ENCODE results near the gene SH2D5. TPM values are rescaled to one million over a fixed set of nuclear protein-coding genes. Genes with fewer than 3 reads are reported as not detected.
A peak's percentile ranks its signal among the peaks of the same experiment; 100 is the strongest.

SH2D5 gene
- total RNA-seq, 1 donor from 2014 or later, result 5.9 TPM

- Histone ChIP-seq H3K4me2 (ENCODE audit: low read length) (no peak overlapping the region), H3K27me3 (ENCODE audit: insufficient read depth, low read length) (no peaks in the 10 kb centered on the region), H4K20me1 (ENCODE audit: insufficient read depth, low read length) (no peaks in the 10 kb centered on the region), H3K27ac (ENCODE audit: low read depth, low read length) (no peak overlapping the region), H3K9me3 (ENCODE audit: insufficient read depth, low read depth, low read length) (no peaks in the 10 kb centered on the region), H3K36me3 (ENCODE audit: insufficient read depth, low read length) (no peaks in the 10 kb centered on the region), H2AFZ (ENCODE audit: low read depth, low read length) (no peak overlapping the region), H3K4me1 (ENCODE audit: insufficient read depth, low read length) (no peaks in the 10 kb centered on the region), H3K9ac (ENCODE audit: low read length) (no peak overlapping the region), H3K4me3 (ENCODE audit: insufficient read depth, low read depth, low read length) (no peak overlapping the region), H3K79me2 (ENCODE audit: insufficient read depth, low read length) (no peaks in the 10 kb centered on the region)
- TF ChIP-seq EZH2 (IDR thresholded peaks at IDR 0.05; ENCODE audit: insufficient read depth, low read length), result no peak
- TF ChIP-seq CTCF (IDR thresholded peaks at IDR 0.05; ENCODE audit: insufficient read depth, low read depth, low read length), result no peak
- H3K4me3 Mint-ChIP-seq (ENCODE audit: unreplicated experiment), result no peak overlapping the region
- H3K36me3 Mint-ChIP-seq (ENCODE audit: low read depth, unreplicated experiment), result peaks cover 2% of the 10 kb centered on the region
- peaks cover 2% of the 10 kb centered on the region for H3K9me3 Mint-ChIP-seq (ENCODE audit: unreplicated experiment)
- no peaks in the 10 kb centered on the region for H3K4me1 Mint-ChIP-seq (ENCODE audit: low read depth, unreplicated experiment)
- FAIRE-seq (no peak), DNase-seq (ENCODE audit: low read depth) (no peak)
- H3K27me3 Mint-ChIP-seq (ENCODE audit: low read depth, unreplicated experiment), result peaks cover 9% of the 10 kb centered on the region
- no peak overlapping the region for H3K27ac Mint-ChIP-seq (ENCODE audit: unreplicated experiment)
Observed at GRCh38 chr1:20685741-20686140, 46.8 kb downstream of the SH2D5 start.

DNA sequence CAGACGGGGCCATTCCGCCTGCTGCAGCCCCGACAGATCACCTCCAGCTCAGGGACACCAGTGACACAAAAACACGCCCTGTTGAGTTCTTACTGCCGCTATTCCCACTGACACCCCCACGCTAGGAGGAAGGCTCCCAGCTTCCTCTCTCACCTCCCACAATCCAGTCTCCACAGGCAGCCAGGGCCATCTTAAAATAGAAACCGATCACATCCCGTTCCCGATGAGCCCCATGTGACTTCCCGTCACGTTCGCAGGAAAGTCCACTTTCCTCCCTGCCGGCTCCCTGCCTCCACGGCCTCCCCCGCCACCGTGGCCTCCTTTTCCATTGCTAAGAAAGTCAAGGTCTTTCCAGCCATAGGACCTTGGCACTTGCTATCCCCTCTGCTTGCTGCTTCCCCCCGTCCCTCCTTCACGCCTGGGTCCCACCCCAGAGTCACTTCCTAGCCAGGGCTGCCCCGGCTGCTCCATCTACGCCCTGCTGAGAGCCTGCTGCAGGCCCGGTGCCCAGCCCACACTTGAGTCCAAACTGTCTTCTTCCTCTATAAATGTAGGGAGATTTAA, 47.3 kb downstream of the SH2D5 start:
- Histone ChIP-seq H3K9me3 (ENCODE audit: insufficient read depth, low read depth, low read length) (no peaks in the 10 kb centered on the region), H3K4me2 (ENCODE audit: low read length) (no peak overlapping the region), H4K20me1 (ENCODE audit: insufficient read depth, low read length) (no peaks in the 10 kb centered on the region), H3K27ac (ENCODE audit: low read depth, low read length) (no peak overlapping the region), H3K36me3 (ENCODE audit: insufficient read depth, low read length) (no peaks in the 10 kb centered on the region), H3K79me2 (ENCODE audit: insufficient read depth, low read length) (no peaks in the 10 kb centered on the region), H2AFZ (ENCODE audit: low read depth, low read length) (peak overlapping the region; percentile 34), H3K4me1 (ENCODE audit: insufficient read depth, low read length) (no peaks in the 10 kb centered on the region), H3K27me3 (ENCODE audit: insufficient read depth, low read length) (no peaks in the 10 kb centered on the region), H3K9ac (ENCODE audit: low read length) (no peak overlapping the region), H3K4me3 (ENCODE audit: insufficient read depth, low read depth, low read length) (no peak overlapping the region)
- no peak overlapping the region for H3K27ac Mint-ChIP-seq (ENCODE audit: unreplicated experiment)
- TF ChIP-seq CTCF (IDR thresholded peaks at IDR 0.05; ENCODE audit: insufficient read depth, low read depth, low read length), result no peak
- no peak for TF ChIP-seq EZH2 (IDR thresholded peaks at IDR 0.05; ENCODE audit: insufficient read depth, low read length)
- no peak overlapping the region for H3K4me3 Mint-ChIP-seq (ENCODE audit: unreplicated experiment)
- H3K27me3 Mint-ChIP-seq (ENCODE audit: low read depth, unreplicated experiment), result peaks cover 9% of the 10 kb centered on the region
- H3K36me3 Mint-ChIP-seq (ENCODE audit: low read depth, unreplicated experiment), result peaks cover 2% of the 10 kb centered on the region
- DNase-seq (ENCODE audit: low read depth) (no peak), FAIRE-seq (no peak)
- peaks cover 2% of the 10 kb centered on the region for H3K9me3 Mint-ChIP-seq (ENCODE audit: unreplicated experiment)
- no peaks in the 10 kb centered on the region for H3K4me1 Mint-ChIP-seq (ENCODE audit: low read depth, unreplicated experiment)

DNA sequence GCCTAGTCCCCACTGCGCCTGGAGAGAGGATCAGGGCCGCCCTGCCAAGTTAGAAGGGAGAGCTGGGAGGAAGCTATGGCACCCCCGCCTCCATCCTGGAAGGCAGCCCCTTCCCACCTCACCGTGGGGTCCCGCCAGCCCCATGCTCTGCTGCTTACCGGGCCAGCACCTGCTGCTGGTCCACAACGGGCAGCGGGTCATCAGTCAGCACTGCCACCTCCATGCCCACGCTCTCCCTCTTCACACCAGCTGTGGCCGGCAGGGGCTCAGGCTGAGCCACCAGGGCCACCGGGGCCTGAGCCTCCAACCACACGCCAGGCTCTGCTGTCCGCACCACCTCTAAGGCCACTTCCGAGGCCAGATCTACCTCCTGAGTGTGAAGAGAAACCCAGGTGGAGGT, 47.9 kb downstream of the SH2D5 start:
- H3K9ac ChIP-seq (ENCODE audit: low read length), result no peak overlapping the region
- no peaks in the 10 kb centered on the region for H3K36me3 ChIP-seq (ENCODE audit: insufficient read depth, low read length)
- no peaks in the 10 kb centered on the region for H3K27me3 ChIP-seq (ENCODE audit: insufficient read depth, low read length)
- H3K36me3 Mint-ChIP-seq (ENCODE audit: low read depth, unreplicated experiment), result peaks cover 2% of the 10 kb centered on the region
- no peaks in the 10 kb centered on the region for H3K4me1 ChIP-seq (ENCODE audit: insufficient read depth, low read length)
- no peak overlapping the region for H3K4me3 Mint-ChIP-seq (ENCODE audit: unreplicated experiment)
- H3K9me3 Mint-ChIP-seq (ENCODE audit: unreplicated experiment), result peaks cover 2% of the 10 kb centered on the region
- H3K27ac Mint-ChIP-seq (ENCODE audit: unreplicated experiment), result no peak overlapping the region
- H3K79me2 ChIP-seq (ENCODE audit: insufficient read depth, low read length), result no peaks in the 10 kb centered on the region
- FAIRE-seq, result no peak
- no peak for TF ChIP-seq EZH2 (IDR thresholded peaks at IDR 0.05; ENCODE audit: insufficient read depth, low read length)
- TF ChIP-seq CTCF (IDR thresholded peaks at IDR 0.05; ENCODE audit: insufficient read depth, low read depth, low read length), result no peak
- DNase-seq (ENCODE audit: low read depth), result no peak
- H3K27me3 Mint-ChIP-seq (ENCODE audit: low read depth, unreplicated experiment), result peaks cover 9% of the 10 kb centered on the region
- H3K9me3 ChIP-seq (ENCODE audit: insufficient read depth, low read depth, low read length), result no peaks in the 10 kb centered on the region
- peak overlapping the region; percentile 34 for H2AFZ ChIP-seq (ENCODE audit: low read depth, low read length)
- no peaks in the 10 kb centered on the region for H3K4me1 Mint-ChIP-seq (ENCODE audit: low read depth, unreplicated experiment)
- H3K27ac ChIP-seq (ENCODE audit: low read depth, low read length), result no peak overlapping the region
- no peak overlapping the region for H3K4me2 ChIP-seq (ENCODE audit: low read length)
- H4K20me1 ChIP-seq (ENCODE audit: insufficient read depth, low read length), result no peaks in the 10 kb centered on the region
- no peak overlapping the region for H3K4me3 ChIP-seq (ENCODE audit: insufficient read depth, low read depth, low read length)
